Effector memory CD4-positive, alpha-beta T cell (primary cell): ENCODE results near the gene USH2A.
"Not testable (repeated sequence)": the region's sequence is repeated elsewhere in the genome, so short reads cannot be mapped to it uniquely, and the experiment has no call there.

Experiments used
- DNase-seq, 3 donors: peaks; one replicate each; pipeline ENCODE4 v3.0.0-alpha.2; 2020
- H3K27ac ChIP-seq: 2 replicates; pipeline ENCODE4 v1.7.0; 2013; ENCODE audit warnings: mild to moderate bottlenecking, low read length, moderate library complexity; ENCODE audit not compliant: insufficient read depth, poor library complexity, severe bottlenecking
- H3K27me3 ChIP-seq: replicated peaks from 2 replicates; pipeline ENCODE4 v1.7.0; 2013; ENCODE audit warnings: mild to moderate bottlenecking, low read length; ENCODE audit not compliant: insufficient read depth, control insufficient read depth, poor library complexity, severe bottlenecking
- H3K36me3 ChIP-seq: 2 replicates; pipeline ENCODE4 v1.7.0; 2013; ENCODE audit warnings: mild to moderate bottlenecking, low read length, moderate library complexity; ENCODE audit not compliant: control insufficient read depth, insufficient read depth
- H3K4me1 ChIP-seq: 2 replicates; pipeline ENCODE4 v1.7.0; 2013; ENCODE audit warnings: low read length, mild to moderate bottlenecking; ENCODE audit not compliant: control insufficient read depth, insufficient read depth, poor library complexity, severe bottlenecking
- H3K4me3 ChIP-seq: 2 replicates; pipeline ENCODE4 v1.7.0; 2013; ENCODE audit warnings: low read length, low read depth, mild to moderate bottlenecking; ENCODE audit not compliant: insufficient read depth, poor library complexity, severe bottlenecking
- H3K9me3 ChIP-seq: 2 replicates; pipeline ENCODE4 v1.7.0; 2013; ENCODE audit warnings: mild to moderate bottlenecking, low read length, moderate library complexity; ENCODE audit not compliant: control insufficient read depth

The USH2A gene

GRCh38 chr1:216024546-216024945, 398.7 kb downstream of the USH2A start:
- no peak overlapping the region for H3K4me3 ChIP-seq
- H3K9me3 ChIP-seq, result no peaks in the 10 kb centered on the region
- H3K27me3 ChIP-seq, result no peaks in the 10 kb centered on the region
- no peak for DNase-seq
- H3K36me3 ChIP-seq, result no peaks in the 10 kb centered on the region
- no peak overlapping the region for H3K27ac ChIP-seq
- no peaks in the 10 kb centered on the region for H3K4me1 ChIP-seq

- H3K4me3 ChIP-seq, result no peak overlapping the region
- H3K27me3 ChIP-seq, result no peaks in the 10 kb centered on the region
- H3K36me3 ChIP-seq, result no peaks in the 10 kb centered on the region
- no peaks in the 10 kb centered on the region for H3K9me3 ChIP-seq
- no peaks in the 10 kb centered on the region for H3K4me1 ChIP-seq
- no peak for DNase-seq
- no peak overlapping the region for H3K27ac ChIP-seq
Observed at GRCh38 chr1:216020743-216021345, 402.4 kb downstream of the USH2A start.

GRCh38 chr1:216015116-216015515, 408.1 kb downstream of the USH2A start:
- Histone ChIP-seq H3K4me3 (no peak overlapping the region), H3K27me3 (no peaks in the 10 kb centered on the region), H3K4me1 (no peaks in the 10 kb centered on the region), H3K36me3 (no peaks in the 10 kb centered on the region), H3K27ac (no peak overlapping the region), H3K9me3 (no peaks in the 10 kb centered on the region)
- no peak for DNase-seq

GRCh38 chr1:216014086-216014485, 409.2 kb downstream of the USH2A start:
- Histone ChIP-seq H3K9me3 (no peaks in the 10 kb centered on the region), H3K36me3 (no peaks in the 10 kb centered on the region), H3K4me3 (no peak overlapping the region), H3K27ac (no peak overlapping the region), H3K27me3 (no peaks in the 10 kb centered on the region), H3K4me1 (no peaks in the 10 kb centered on the region)
- no peak for DNase-seq

DNA sequence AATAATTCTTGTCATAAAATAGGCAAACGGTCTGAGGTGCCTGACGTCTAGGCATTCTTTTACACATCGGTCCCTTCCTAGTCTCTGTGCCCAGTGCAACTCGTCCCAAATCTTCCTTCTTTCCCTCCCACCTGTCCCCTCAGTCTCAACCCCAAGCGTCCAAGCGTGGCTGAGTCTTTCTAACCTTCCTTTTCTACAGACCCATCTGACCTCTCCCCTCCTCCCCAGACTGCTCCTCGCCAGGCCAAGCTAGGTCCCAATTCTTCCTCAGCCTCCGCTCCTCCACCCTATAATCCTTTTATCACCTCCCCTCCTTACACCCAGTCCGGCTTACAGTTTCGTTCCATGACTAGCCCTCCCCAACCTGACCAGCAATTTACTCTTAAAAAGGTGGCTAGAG, 413.8 kb downstream of the USH2A start:
- not testable (repeated sequence) for DNase-seq, H3K4me3 ChIP-seq, H3K27me3 ChIP-seq, H3K36me3 ChIP-seq, H3K4me1 ChIP-seq, H3K27ac ChIP-seq, H3K9me3 ChIP-seq

DNA sequence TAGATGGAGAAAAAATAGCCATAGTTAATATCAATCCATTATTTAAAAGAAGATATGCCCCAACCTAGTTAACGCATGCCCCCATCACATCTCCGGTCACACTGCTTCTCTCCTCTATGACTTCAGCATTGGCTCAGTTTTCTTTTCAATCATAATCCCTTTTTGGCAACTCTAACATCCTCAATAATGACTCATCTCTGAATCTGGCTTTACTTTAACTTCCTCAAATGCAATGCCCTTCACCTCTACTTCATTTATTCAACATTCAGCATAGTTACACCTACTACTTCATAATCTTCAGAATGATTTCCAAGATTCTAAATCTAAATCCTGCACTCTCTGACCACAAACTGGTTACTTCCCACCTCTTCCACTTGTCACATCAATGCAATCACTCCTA, 417.3 kb downstream of the USH2A start:
- Histone ChIP-seq H3K4me3 (no peak overlapping the region), H3K4me1 (no peaks in the 10 kb centered on the region), H3K9me3 (no peaks in the 10 kb centered on the region), H3K27ac (no peak overlapping the region), H3K36me3 (no peaks in the 10 kb centered on the region), H3K27me3 (no peaks in the 10 kb centered on the region)
- DNase-seq, result no peak

GRCh38 chr1:215992620-215993019, 430.6 kb downstream of the USH2A start:
- Histone ChIP-seq H3K9me3 (no peaks in the 10 kb centered on the region), H3K36me3 (no peaks in the 10 kb centered on the region), H3K4me3 (no peak overlapping the region), H3K27me3 (no peaks in the 10 kb centered on the region), H3K27ac (no peak overlapping the region), H3K4me1 (no peaks in the 10 kb centered on the region)
- no peak for DNase-seq

DNA sequence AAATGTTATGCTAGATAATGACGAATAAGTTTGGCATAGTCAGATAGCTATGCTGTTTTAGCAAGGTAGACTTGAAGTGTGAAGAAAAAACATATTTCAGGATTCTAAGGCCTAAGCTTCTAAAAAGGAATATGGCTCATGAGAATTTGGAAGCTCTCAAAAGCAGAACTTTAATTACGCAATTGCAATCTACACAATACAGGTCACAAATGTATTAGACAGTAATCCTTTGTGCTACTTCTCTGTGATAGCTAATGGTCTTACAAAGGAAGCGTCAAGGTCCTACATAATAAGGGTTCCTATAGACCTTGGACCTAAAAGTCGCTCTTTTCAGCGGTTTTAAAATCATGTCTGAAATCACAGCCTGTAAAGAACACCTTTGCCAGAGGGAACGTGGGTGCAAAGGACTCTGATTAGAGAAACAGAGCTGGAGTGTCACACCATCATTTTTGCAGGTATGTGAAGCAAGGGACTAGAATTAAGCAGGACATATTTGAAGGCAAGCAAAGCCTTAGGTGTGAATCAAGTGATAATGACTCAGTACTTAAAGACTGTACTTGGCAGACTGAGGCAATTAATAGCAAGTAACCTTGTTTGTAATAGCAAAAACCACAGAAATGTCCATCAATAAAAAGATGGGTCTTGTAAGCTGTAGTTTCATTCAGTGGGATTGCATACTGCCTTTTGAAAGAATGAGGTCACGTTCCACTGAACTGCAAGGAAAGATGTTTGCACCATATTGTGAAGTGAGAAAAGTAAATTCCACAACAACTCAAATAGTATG, 436.0 kb downstream of the USH2A start:
- H3K36me3 ChIP-seq, result no peaks in the 10 kb centered on the region
- H3K27me3 ChIP-seq, result no peaks in the 10 kb centered on the region
- no peaks in the 10 kb centered on the region for H3K9me3 ChIP-seq
- no peak overlapping the region for H3K27ac ChIP-seq
- no peak overlapping the region for H3K4me3 ChIP-seq
- no peaks in the 10 kb centered on the region for H3K4me1 ChIP-seq
- DNase-seq, result no peak

GRCh38 chr1:215986401-215986800, 436.8 kb downstream of the USH2A start:
- H3K27me3 ChIP-seq, result no peaks in the 10 kb centered on the region
- H3K36me3 ChIP-seq, result no peaks in the 10 kb centered on the region
- DNase-seq, result no peak
- no peak overlapping the region for H3K27ac ChIP-seq
- H3K4me3 ChIP-seq, result no peak overlapping the region
- H3K4me1 ChIP-seq, result no peaks in the 10 kb centered on the region
- H3K9me3 ChIP-seq, result no peaks in the 10 kb centered on the region

GRCh38 chr1:215983680-215984079, 439.6 kb downstream of the USH2A start:
- Histone ChIP-seq H3K27ac (no peak overlapping the region), H3K36me3 (no peaks in the 10 kb centered on the region), H3K4me1 (no peaks in the 10 kb centered on the region), H3K9me3 (no peaks in the 10 kb centered on the region), H3K4me3 (no peak overlapping the region), H3K27me3 (no peaks in the 10 kb centered on the region)
- DNase-seq, result no peak
